HepG2 (cell line): ENCODE results near the gene APRT. TPM values are rescaled to one million over a fixed set of nuclear protein-coding genes. Genes with fewer than 3 reads are reported as not detected.

Source experiments
- BCL3 ChIP-seq: sonication (generic); formaldehyde crosslinking; IDR thresholded peaks from 2 replicates; pipeline ENCODE4 v1.5.1; 2020; ENCODE audit warnings: mild to moderate bottlenecking, missing genetic modification reagents, moderate library complexity
- HCFC1 ChIP-seq: fragments of 150-350 bp; IDR thresholded peaks from 2 replicates; pipeline ENCODE4 v1.6.1; 2014; ENCODE audit warnings: low read depth, low read length
- HMGXB4 ChIP-seq, 2 experiments: sonication (generic) in 1 of 2; formaldehyde crosslinking in 1 of 2; IDR thresholded peaks; 2 replicates each; pipeline versions ENCODE4 v1.4.0 to v1.6.1; 2018 to 2020; ENCODE audit warnings: missing genetic modification reagents in 2 of 2, borderline replicate concordance in 1 of 2, low read depth in 1 of 2, mild to moderate bottlenecking in 1 of 2, missing biosample characterization in 1 of 2
- KAT7 ChIP-seq: IDR thresholded peaks from 2 replicates; pipeline ENCODE4 v1.6.1; 2018; ENCODE audit warnings: borderline replicate concordance, missing compliant biosample characterization
- MAZ ChIP-seq, 2 experiments: sonication (generic) in 1 of 2; formaldehyde crosslinking in 1 of 2; IDR thresholded peaks; 2 replicates each; pipeline versions ENCODE4 v1.5.0 to v1.6.1; 2012 to 2020; ENCODE audit warnings: low read depth in 2 of 2, mild to moderate bottlenecking in 2 of 2, borderline replicate concordance in 1 of 2, improper control_type of control experiment in 1 of 2, low read length in 1 of 2, missing genetic modification reagents in 1 of 2, moderate library complexity in 1 of 2
- MED1 ChIP-seq: sonication (generic); formaldehyde crosslinking; IDR thresholded peaks from 2 replicates; pipeline ENCODE4 v1.4.0; 2020; ENCODE audit warnings: missing genetic modification reagents
- PRDM10 ChIP-seq: sonication (generic); formaldehyde crosslinking; IDR thresholded peaks from 2 replicates; pipeline ENCODE4 v1.4.0; 2020; ENCODE audit warnings: low read depth, missing genetic modification reagents
- REPIN1 ChIP-seq: sonication (generic); formaldehyde crosslinking; IDR thresholded peaks from 2 replicates; pipeline ENCODE4 v1.8.0; 2022; ENCODE audit warnings: missing genetic modification reagents, low read depth, mild to moderate bottlenecking, borderline replicate concordance
- SNAPC2 ChIP-seq: sonication (generic); formaldehyde crosslinking; IDR thresholded peaks from 2 replicates; pipeline ENCODE4 v1.8.1; 2022; ENCODE audit warnings: mild to moderate bottlenecking, missing genetic modification reagents
- SRY ChIP-seq: sonication (generic); formaldehyde crosslinking; IDR thresholded peaks from 2 replicates; pipeline ENCODE4 v1.8.0; 2022; ENCODE audit warnings: mild to moderate bottlenecking, missing genetic modification reagents
- SYNCRIP ChIP-seq: fragments of 200-400 bp; formaldehyde crosslinking; IDR thresholded peaks from 2 replicates; pipeline ENCODE4 v1.6.1; 2018; ENCODE audit warnings: mild to moderate bottlenecking, low read depth, low read length; ENCODE audit not compliant: insufficient read depth
- TCF7 ChIP-seq: sonication (generic); IDR thresholded peaks from 2 replicates; pipeline ENCODE4 v1.6.1; 2016; ENCODE audit warnings: antibody characterized with exemption, low read depth
- TFDP2 ChIP-seq: sonication (generic); formaldehyde crosslinking; IDR thresholded peaks from 2 replicates; pipeline ENCODE4 v1.4.0; 2020; ENCODE audit warnings: missing genetic modification reagents
- TFE3 ChIP-seq: IDR thresholded peaks from 2 replicates; pipeline ENCODE4 v1.6.1; 2016
- ZBTB3 ChIP-seq: sonication (generic); formaldehyde crosslinking; IDR thresholded peaks from 2 replicates; pipeline ENCODE4 v1.4.0; 2020; ENCODE audit warnings: low read depth, mild to moderate bottlenecking, moderate library complexity, missing genetic modification reagents, borderline replicate concordance
- ZNF207 ChIP-seq: fragments of 450-650 bp; IDR thresholded peaks from 2 replicates; pipeline ENCODE4 v1.6.1; 2016; ENCODE audit warnings: antibody characterized with exemption, borderline replicate concordance
- ZNF282 ChIP-seq: fragments of 450-650 bp; IDR thresholded peaks from 2 replicates; pipeline ENCODE4 v1.6.1; 2018; ENCODE audit not compliant: partially characterized antibody
- ZNF430 ChIP-seq: sonication (generic); formaldehyde crosslinking; IDR thresholded peaks from 2 replicates; pipeline ENCODE4 v1.9.0; 2021; ENCODE audit warnings: mild to moderate bottlenecking, missing genetic modification reagents
- ZNF543 ChIP-seq: sonication (generic); formaldehyde crosslinking; IDR thresholded peaks from 2 replicates; pipeline ENCODE4 v1.4.0; 2020; ENCODE audit warnings: mild to moderate bottlenecking, missing genetic modification reagents
- ZNF777 ChIP-seq: sonication (generic); formaldehyde crosslinking; IDR thresholded peaks from 2 replicates; pipeline ENCODE4 v1.4.0; 2020; ENCODE audit warnings: missing genetic modification reagents
- polyA plus RNA-seq, 8 experiments: library from polyadenylated mRNA; depleted of rRNA in 3 of 8; stranded (reverse) in 7 of 8; unstranded in 1 of 8; fragments of >200 nt; fragmentation: Illumina TruSeq in 4 of 8; extraction: Trizol in 4 of 8; gene quantifications; 2 replicates each; pipeline versions ENCODE4 v1.2.1 to v1.2.3, GENCODE V29; 2011 to 2016; ENCODE audit warnings: low read depth in 4 of 8, missing spikeins in 1 of 8, mixed read lengths in 1 of 8; ENCODE audit not compliant: insufficient read depth in 1 of 8
- total RNA-seq, 5 experiments: library from RNA; depleted of rRNA; stranded (reverse); fragments of >200 nt; fragmentation: Illumina TruSeq; extraction: Trizol; gene quantifications; 2 replicates each; pipeline ENCODE4 v1.2.3, GENCODE V29; 2016; ENCODE audit warnings: low read depth in 1 of 5

Gene APRT
- total and polyA plus RNA-seq, 2 of the 13 experiments (the other 11 are each of a cell fraction or from before 2014, with no cell fraction given): 155 to 242 TPM

- TF ChIP-seq PRDM10 (CRISPR knock-in tag) (peak; percentile 95), SRY (CRISPR knock-in tag) (no peak; the same call in 1 of the 2 replicates), HCFC1 (no peak), TCF7 (no peak), TFE3 (CRISPR knock-in tag) (peak; percentile 82; the same call in 1 of the 2 replicates), SNAPC2 (CRISPR knock-in tag) (no peak), MAZ (IDR thresholded peaks at IDR 0.05; ENCODE audit: borderline replicate concordance, low read depth, low read length) (peak; percentile 80), MAZ (CRISPR knock-in tag; IDR thresholded peaks at IDR 0.05; ENCODE audit: low read depth) (no peak), ZNF282 (no peak), TFDP2 (CRISPR knock-in tag) (peak; percentile 67), ZNF207 (no peak), MED1 (CRISPR knock-in tag) (peak; percentile 89), ZNF777 (peak; percentile 52; the same call in 1 of the 2 replicates), ZNF430 (CRISPR knock-in tag) (no peak), ZNF543 (CRISPR knock-in tag) (no peak; the same call in 1 of the 2 replicates), ZBTB3 (CRISPR knock-in tag) (no peak), BCL3 (CRISPR knock-in tag) (peak; percentile 70; the same call in 1 of the 2 replicates), SYNCRIP (no peak), REPIN1 (CRISPR knock-in tag) (no peak), KAT7 (no peak), HMGXB4 (CRISPR knock-in tag; IDR thresholded peaks at IDR 0.05; ENCODE audit: borderline replicate concordance in 1 of 2, low read depth in 1 of 2) (peak in 1 of 2 experiments; percentile 83; a peak in 1 of 4 replicates)
Observed at GRCh38 chr16:88763502-88764053, 48.1 kb downstream of the APRT start (continued).
